ENCODE results near the gene CYTL1.
"Not testable (repeated sequence)": the region's sequence is repeated elsewhere in the genome, so short reads cannot be mapped to it uniquely, and the experiment has no call there.

Gene CYTL1

DNA sequence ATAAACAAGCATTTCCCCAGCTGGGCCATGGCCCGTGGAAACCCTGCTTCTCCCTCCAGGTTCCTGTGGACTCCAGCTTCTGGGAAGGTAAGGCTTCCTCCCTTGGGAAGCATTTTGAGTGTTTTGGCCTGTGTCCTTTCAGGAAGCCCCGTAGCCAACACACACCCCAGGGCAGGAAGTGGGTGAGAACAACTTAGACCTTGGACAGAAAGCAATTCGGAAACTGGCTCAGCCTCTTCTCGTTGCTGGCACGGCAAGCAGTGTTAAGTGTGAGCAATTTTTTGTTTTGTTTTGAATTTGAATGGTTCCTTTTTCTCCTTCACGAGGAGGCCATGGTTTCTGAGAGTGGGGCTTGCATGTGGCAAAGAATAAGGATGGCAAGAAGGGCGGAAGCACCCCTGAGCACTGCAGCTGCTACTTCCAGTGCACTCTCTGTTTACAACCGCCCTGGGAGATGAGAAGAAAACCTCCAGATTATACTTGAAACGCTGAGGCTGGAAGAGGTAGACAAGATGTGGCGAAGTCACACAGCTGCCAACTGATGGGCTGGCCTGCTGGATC, 14.1 kb upstream of the CYTL1 start:
- DNase-seq (ENCODE audit: low read depth), result no peak

DNA sequence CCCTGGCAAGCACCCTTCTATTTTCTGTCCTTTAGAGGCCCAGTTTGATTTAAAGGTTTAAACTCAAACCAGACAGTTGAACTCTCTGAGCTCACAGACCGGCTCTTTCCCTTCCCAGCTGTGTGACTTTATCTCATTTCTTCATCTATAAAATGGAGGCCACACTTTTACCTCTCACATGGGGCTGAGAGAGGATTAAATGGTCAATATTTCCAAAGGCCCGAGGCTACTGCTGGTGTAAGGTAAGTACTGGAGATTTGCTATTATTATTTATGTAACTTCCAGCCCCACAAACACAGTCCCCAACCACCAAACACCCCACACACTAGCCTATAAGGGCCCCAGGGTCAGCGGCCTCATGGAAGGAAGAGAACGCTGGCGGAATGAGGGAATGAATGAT, 13.6 kb upstream of the CYTL1 start:
- no peak for DNase-seq (ENCODE audit: low read depth)

GRCh38 chr4:5030927-5031326, 11.7 kb upstream of the CYTL1 start:
- no peak for DNase-seq (ENCODE audit: low read depth)

- DNase-seq (ENCODE audit: low read depth), result no peak
Observed at GRCh38 chr4:5030221-5030620, 11.0 kb upstream of the CYTL1 start.

DNA sequence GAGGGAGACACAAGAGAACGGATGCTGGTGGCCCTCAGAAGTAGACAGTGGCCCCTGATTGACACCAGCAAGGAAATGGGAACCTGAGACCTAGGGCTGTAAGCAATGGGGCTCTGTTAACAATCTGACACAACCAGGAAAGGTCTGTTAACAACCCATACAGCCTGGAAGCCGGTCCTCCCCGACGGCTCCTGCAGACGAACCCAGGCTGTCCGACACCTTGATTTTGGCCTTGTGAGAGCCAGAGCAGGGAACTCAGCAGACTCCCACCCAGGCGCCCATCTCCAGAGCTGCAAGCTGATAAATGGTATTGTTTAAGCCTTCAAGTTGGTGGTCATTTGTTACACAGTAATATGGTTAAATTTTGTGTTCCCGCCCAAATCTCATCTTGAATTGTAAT, 10.2 kb upstream of the CYTL1 start:
- DNase-seq (ENCODE audit: low read depth), result no peak

- no peak for DNase-seq (ENCODE audit: low read depth)
Observed at GRCh38 chr4:5028480-5028879, 9.2 kb upstream of the CYTL1 start.

GRCh38 chr4:5027346-5027745, 8.1 kb upstream of the CYTL1 start:
- DNase-seq (ENCODE audit: low read depth), result no peak

GRCh38 chr4:5026371-5026770, 7.1 kb upstream of the CYTL1 start:
- DNase-seq (ENCODE audit: low read depth), result no peak

DNA sequence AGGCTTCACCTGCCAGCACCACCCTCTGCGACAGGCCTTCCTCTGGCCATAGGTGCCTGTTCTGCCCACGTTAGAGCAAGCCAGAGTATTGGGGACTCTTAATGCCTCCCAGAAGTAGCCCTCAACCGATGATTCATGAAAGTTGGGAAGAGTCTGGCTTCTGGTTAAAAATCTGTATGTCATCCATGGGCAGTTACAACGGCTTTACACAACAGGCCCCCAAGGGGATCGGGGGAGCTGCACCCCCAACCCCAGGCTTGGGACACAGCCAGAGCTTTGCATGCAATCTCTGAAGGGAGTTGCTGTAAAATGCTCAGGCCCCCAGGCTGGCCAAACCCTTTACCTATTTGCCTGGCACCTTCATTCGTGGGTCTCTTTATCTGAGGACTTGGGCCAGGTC, 5.4 kb upstream of the CYTL1 start:
- DNase-seq (ENCODE audit: low read depth), result no peak

- DNase-seq (ENCODE audit: low read depth), result no peak
Observed at GRCh38 chr4:5021546-5021945, 2.3 kb upstream of the CYTL1 start.

GRCh38 chr4:5020341-5020740, 1.1 kb upstream of the CYTL1 start:
- no peak for DNase-seq (ENCODE audit: low read depth)

DNA sequence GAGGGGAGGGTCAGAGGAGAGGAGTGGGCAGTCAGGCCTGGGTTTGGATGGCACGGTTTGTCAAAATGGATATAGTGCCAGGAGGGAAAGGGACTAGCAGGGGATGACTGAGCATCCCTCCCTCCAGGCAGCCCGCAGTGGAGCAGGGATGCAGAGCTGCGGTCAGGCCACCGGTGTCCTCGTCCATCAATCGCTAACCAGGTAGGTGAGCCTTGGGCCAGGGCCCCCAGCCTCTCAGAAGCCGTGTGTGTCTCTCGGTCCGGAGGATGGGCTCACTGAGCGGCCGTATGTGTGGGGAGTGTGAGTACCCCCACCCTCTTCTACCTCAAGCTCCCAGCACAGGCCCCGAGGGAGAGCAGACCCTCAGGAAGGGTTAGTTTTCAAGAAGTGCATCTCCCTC, 538 bp upstream of the CYTL1 start:
- DNase-seq (ENCODE audit: low read depth), result no peak

DNA sequence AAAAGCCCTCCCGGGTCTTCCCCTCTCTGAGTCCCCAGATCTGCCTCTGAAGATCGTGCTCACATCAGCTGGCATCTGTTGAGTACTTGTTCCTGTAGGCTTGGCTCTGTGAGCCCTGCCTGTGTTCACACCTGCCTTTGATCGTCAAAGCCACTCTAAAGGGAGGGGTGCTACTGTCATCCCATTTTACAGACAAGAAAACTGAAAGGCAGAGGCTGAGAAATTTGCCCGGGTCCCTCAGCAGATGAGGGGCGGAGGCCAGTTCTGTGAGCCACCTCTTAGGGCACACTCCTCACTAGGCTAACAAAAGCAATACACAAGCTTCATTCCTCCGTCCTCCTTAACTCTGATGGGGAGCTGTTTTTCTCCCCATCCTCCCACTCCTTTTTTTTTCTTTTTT, 655 bp downstream of the CYTL1 start:
- no peak for DNase-seq (ENCODE audit: low read depth)

- DNase-seq (ENCODE audit: low read depth), result no peak
Observed at GRCh38 chr4:5018096-5018495, 1.2 kb downstream of the CYTL1 start.

- DNase-seq (ENCODE audit: low read depth), result no peak
Observed at GRCh38 chr4:5014007-5014682, 5.1 kb downstream of the CYTL1 start.

DNA sequence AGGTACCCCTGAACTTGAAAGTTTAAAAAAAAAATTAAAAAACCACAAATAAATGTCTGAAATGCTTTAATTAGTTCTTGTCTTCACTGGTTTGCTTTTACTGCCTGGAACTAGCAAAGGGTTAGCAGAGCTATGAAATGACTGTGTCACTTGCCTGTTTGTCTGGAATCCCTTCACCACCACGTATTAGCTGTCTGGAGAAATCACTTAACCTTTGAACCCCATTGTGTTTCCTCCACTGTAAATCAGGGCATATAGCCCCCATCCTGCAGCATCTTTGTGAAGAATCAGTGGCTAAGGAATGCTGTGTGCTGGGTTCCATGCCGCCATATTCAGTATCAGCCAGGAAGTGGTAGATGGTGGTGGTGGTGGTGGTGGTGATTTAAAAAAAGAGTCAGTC, 6.3 kb downstream of the CYTL1 start:
- DNase-seq (ENCODE audit: low read depth), result no peak

DNA sequence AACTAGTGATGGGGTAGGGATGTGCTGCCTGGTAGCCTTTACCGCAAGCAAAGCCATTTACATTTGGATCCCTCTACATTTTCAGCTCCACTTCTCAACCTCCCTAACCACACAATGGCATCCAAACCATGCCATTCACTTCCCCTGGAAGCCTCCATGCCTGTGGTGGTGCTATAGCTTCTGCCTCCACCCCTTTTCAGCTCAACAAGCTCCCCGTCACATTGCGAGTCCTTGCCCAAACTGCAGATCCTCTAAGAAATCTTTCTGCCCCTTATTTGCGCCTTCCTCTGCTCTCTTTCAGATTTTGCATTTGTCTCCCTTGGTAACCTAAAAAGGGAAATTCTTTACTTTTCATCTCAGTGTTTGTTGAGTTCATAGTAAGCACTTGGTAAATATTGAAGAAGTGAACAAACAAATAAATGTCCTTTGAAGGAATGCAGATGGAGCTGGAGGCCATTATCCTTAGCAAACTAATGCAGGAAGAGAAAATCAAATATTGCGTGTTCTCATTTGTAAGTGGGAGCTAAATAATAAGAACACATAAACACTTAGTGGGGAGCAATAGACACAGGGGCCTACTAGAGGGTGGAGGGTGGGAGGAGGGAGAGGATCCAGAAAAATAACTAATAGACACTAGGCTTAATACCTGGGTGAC, 6.9 kb downstream of the CYTL1 start:
- no peak for DNase-seq (ENCODE audit: low read depth)

- DNase-seq (ENCODE audit: low read depth), result no peak
Observed at GRCh38 chr4:5010984-5011383, 8.3 kb downstream of the CYTL1 start.

DNA sequence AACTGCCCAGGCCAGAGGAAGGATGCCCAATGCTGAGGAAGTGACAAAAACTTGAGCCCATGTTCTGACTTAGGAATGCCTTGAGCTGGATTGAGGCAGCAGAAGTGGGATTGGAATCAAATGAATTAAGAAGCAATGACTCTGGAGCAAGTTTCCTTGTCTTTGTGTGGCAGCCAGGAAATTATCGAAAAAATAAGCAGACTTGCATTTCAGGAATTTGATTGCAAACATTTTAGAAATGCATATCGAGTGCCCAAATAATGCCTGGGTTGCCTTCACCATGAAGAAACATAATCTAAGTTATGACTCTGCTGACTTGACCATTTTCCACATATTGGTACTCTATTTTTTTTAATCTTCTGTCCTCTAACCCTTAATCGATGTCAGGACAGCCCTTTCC, 9.5 kb downstream of the CYTL1 start:
- DNase-seq (ENCODE audit: low read depth), result no peak

GRCh38 chr4:5006932-5007331, 12.3 kb downstream of the CYTL1 start:
- DNase-seq (ENCODE audit: low read depth), result not testable (repeated sequence)

DNA sequence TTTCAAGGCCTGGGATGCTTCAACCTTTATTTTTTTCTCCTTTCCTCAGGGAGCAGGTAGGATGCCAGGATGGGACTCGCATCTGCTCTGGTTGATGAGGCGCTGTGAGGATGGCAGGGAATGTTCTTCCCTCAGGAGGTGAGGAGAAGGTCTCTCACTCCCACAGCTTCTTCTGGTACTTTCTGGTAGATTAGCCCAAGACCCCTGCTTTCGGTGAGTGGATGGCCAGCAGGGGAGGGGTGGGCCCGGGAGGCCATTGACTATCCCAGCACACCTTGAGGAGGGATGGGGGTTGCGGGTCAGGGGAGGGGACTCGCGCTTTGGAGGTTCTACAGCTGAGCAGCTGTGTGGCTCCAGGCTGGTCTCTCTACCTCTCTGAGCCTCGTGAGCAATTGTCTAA, 14.8 kb downstream of the CYTL1 start:
- no peak for DNase-seq (ENCODE audit: low read depth)

DNA sequence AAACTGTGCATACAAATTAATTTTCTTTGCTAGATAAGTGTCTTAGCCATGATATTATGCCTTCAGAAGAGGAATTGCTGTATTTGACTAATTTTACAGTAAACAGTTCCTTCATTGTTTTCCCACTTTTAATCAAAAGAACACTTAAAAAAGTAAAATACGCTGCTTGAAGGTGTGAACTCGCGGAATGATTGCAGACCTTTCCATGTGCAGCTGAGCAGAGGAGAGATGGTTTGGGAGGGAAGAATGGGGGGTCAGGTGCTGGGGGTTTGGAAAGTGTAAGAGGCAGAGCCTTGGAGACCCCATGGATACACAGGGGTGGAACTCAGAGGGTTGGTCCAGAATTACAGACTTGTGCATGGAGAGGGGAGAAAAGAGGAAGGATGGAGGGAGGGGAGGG, 15.3 kb downstream of the CYTL1 start:
- no peak for DNase-seq (ENCODE audit: low read depth)

GRCh38 chr4:5003372-5003857, 15.8 kb downstream of the CYTL1 start:
- no peak for DNase-seq (ENCODE audit: low read depth)

GRCh38 chr4:5001641-5002040, 17.6 kb downstream of the CYTL1 start:
- not testable (repeated sequence) for DNase-seq (ENCODE audit: low read depth)
